Esophagus muscularis mucosa (tissue), 4 donors: ENCODE measurements around the gene SEC62. TPM values are rescaled to one million over a fixed set of nuclear protein-coding genes. Genes with fewer than 3 reads are reported as not detected.
"Not testable (repeated sequence)": the region's sequence is repeated elsewhere in the genome, so short reads cannot be mapped to it uniquely, and the experiment has no call there.

Experiments
- DNase-seq: peaks from one replicate; pipeline ENCODE4 v3.0.0-alpha.2; 2017; ENCODE audit errors: extremely low spot score
- H3K27ac ChIP-seq, 4 donors: fragments of 200-600 bp; sonication (generic); replicated peaks in 1 of 4; 1 replicate in 3 of 4; 2 replicates in 1 of 4; pipeline ENCODE4 v1.5.1; 2016 to 2019; ENCODE audit warnings: mild to moderate bottlenecking in 1 of 4
- H3K27me3 ChIP-seq, 4 donors: fragments of 200-600 bp; sonication (generic); one replicate each; pipeline versions ENCODE4 v1.5.1 to v1.6.0; 2016 to 2019
- H3K36me3 ChIP-seq, 4 donors: fragments of 200-600 bp; sonication (generic); one replicate each; pipeline ENCODE4 v1.5.1; 2016 to 2019
- H3K4me1 ChIP-seq, 4 donors: fragments of 200-600 bp; sonication (generic); one replicate each; pipeline ENCODE4 v1.5.1; 2016 to 2019
- H3K4me3 ChIP-seq, 4 donors: fragments of 200-600 bp; sonication (generic); 1 replicate in 2 of 4; 2 replicates in 2 of 4; pipeline ENCODE4 v1.5.1; 2016 to 2019; ENCODE audit warnings: mild to moderate bottlenecking in 4 of 4, moderate library complexity in 1 of 4
- H3K9me3 ChIP-seq, 4 donors: fragments of 200-600 bp; sonication (generic); 1 replicate in 3 of 4; 2 replicates in 1 of 4; pipeline ENCODE4 v1.5.1; 2016 to 2019
- EP300 ChIP-seq: sonication (generic); formaldehyde crosslinking; IDR thresholded peaks from one replicate; pipeline ENCODE4 v1.6.1; 2017; ENCODE audit warnings: antibody characterized with exemption
- POLR2A ChIP-seq: fragments of 450-650 bp; IDR thresholded peaks from one replicate; pipeline ENCODE4 v1.6.1; 2017; ENCODE audit warnings: antibody characterized with exemption, moderate library complexity, mild to moderate bottlenecking, low read depth
- POLR2AphosphoS5 ChIP-seq, 2 donors: sonication (generic); formaldehyde crosslinking; IDR thresholded peaks; one replicate each; pipeline ENCODE4 v1.6.1; 2017; ENCODE audit warnings: antibody characterized with exemption in 2 of 2
- WGBS: methylation state at CpG from one replicate; pipeline ENCODE4 v1.1.5; 2018; 5-methylcytosine and 5-hydroxymethylcytosine counted together
- intact Hi-C: fragments of 100-400 bp; cut with DNase I; formaldehyde crosslinking; loops from one replicate; pipeline ENCODE4 v1.15.1; 2023
- total RNA-seq, 4 donors: library from RNA; depleted of rRNA; stranded (reverse); fragments of >200 nt; gene quantifications; one replicate each; pipeline versions ENCODE4 v1.1.0 to v1.2.1, GENCODE V29; 2016
- TF ChIP-seq, protein P1 (sequence below), 3 experiments: fragments of 200-600 bp in 2 of 3; fragments of 450-650 bp in 1 of 3; sonication (generic) in 2 of 3; IDR thresholded peaks; one replicate each; pipeline ENCODE4 v1.5.1; 2017 to 2019; ENCODE audit warnings: antibody characterized with exemption in 3 of 3, mild to moderate bottlenecking in 2 of 3, moderate library complexity in 1 of 3

SEC62 gene
- total RNA-seq, 4 donors from 2014 or later = 65.6 to 71.8 (median 69.3) TPM

DNA sequence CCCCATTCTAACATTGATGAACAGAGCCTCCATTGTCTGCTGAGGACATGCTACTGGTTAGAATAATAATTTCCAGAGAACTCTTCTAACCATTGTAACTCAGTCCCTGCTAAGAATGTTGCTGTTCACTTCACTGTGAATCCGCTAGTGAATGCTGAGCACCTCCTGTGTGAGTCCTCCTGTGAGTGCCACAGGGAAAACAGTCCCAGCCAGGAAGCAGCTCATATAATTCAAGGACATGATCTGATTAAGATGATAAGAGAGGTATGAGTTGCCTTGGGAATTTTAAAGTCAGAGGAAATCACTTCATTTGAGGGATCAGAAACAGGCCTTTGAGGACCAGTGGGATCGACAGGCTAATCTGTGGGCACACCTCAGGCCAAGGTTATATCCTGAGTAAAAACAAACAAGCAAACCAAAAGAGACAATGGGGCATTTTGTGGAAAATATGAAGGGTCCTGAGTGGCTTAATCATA, 37.3 kb downstream of the SEC62 start:
- DNase-seq = no peak
- Histone ChIP-seq H3K27ac (no peak overlapping the region), H3K9me3 (no peaks in the 10 kb centered on the region), H3K4me3 (no peak overlapping the region), H3K27me3 (no peaks in the 10 kb centered on the region), H3K36me3 (no peaks in the 10 kb centered on the region), H3K4me1 (peaks cover 0 to 10% (median 0%) of the 10 kb centered on the region in 4 donors)
- 87% methylated on average over 2 of the region's 2 CpGs for WGBS
- intact Hi-C loops = no loop called here
- TF ChIP-seq POLR2AphosphoS5 (IDR thresholded peaks at IDR 0.05) (no peak), POLR2A (no peak)

DNA sequence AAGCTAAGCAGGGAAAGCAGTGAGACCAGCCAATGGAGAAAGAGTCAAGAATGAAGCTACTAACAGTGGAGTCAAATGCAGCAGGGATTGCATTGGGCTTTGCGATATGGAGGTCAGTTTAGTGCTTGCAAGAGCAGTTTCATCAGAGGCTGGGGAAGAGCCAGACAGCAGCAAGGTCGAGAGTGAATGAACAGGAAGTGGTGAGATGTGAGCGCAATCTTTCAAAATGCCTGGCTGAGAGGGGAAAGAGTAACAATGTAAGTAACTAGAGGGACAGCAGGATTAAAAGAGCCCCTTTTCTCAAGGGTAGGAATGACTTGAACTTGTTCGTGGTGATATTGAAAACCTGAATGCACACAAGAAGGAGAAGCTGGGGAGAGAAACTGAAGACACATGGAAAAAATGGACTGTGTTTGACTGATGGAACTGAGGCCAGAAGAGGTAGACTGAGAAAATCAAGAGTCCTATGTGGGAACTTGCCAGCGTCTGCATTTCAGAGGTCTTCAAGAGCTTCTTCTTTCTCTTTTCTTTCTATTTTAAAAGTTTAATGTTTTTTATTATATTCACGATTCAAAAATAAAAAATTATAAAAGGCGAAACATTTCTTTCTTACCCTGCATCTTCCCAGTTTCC, 40.5 kb downstream of the SEC62 start:
- Histone ChIP-seq H3K36me3 (no peaks in the 10 kb centered on the region), H3K4me1 (peaks cover 0 to 10% (median 0%) of the 10 kb centered on the region in 4 donors), H3K4me3 (no peak overlapping the region), H3K27me3 (peaks cover 0 to 5% (median 0%) of the 10 kb centered on the region in 4 donors), H3K9me3 (no peaks in the 10 kb centered on the region), H3K27ac (no peak overlapping the region)
- WGBS = 75% methylated on average over 7 of the region's 7 CpGs
- no peak for TF ChIP-seq EP300
- intact Hi-C loops = no loop called here
- DNase-seq = no peak

DNA sequence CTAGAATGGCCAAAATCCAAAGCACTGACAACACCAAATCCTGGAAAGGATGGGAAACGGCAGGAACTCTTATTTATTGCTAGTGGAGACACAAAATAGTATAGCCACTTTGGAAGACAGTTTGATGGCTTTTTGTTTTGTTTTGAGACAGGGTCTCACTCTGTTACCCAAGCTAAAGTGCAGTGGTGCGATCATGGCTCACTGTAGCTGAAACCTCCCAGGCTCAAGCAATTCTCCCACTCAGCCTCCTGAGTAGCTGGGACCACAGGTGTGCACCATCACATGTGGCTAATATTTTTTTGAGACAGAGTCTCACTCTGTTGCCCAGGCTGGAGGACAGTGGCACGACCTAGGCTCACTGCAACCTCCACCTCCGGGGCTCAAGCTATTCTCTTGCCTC, 43.9 kb downstream of the SEC62 start:
- intact Hi-C loops = no loop called here
- no peaks in the 10 kb centered on the region for H3K4me1 ChIP-seq
- H3K36me3 ChIP-seq = no peaks in the 10 kb centered on the region
- H3K4me3 ChIP-seq = no peak overlapping the region
- no peak for DNase-seq
- WGBS = 86% methylated on average over 4 of the region's 4 CpGs
- no peaks in the 10 kb centered on the region for H3K9me3 ChIP-seq
- H3K27me3 ChIP-seq = peaks cover 0 to 5% (median 0%) of the 10 kb centered on the region in 4 donors
- no peak overlapping the region for H3K27ac ChIP-seq
- TF ChIP-seq POLR2AphosphoS5 (IDR thresholded peaks at IDR 0.05) = no peak
- TF ChIP-seq, protein P1, sequence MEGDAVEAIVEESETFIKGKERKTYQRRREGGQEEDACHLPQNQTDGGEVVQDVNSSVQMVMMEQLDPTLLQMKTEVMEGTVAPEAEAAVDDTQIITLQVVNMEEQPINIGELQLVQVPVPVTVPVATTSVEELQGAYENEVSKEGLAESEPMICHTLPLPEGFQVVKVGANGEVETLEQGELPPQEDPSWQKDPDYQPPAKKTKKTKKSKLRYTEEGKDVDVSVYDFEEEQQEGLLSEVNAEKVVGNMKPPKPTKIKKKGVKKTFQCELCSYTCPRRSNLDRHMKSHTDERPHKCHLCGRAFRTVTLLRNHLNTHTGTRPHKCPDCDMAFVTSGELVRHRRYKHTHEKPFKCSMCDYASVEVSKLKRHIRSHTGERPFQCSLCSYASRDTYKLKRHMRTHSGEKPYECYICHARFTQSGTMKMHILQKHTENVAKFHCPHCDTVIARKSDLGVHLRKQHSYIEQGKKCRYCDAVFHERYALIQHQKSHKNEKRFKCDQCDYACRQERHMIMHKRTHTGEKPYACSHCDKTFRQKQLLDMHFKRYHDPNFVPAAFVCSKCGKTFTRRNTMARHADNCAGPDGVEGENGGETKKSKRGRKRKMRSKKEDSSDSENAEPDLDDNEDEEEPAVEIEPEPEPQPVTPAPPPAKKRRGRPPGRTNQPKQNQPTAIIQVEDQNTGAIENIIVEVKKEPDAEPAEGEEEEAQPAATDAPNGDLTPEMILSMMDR (IDR thresholded peaks at IDR 0.05) = no peak
- TF ChIP-seq EP300 = no peak
- TF ChIP-seq POLR2A = no peak

DNA sequence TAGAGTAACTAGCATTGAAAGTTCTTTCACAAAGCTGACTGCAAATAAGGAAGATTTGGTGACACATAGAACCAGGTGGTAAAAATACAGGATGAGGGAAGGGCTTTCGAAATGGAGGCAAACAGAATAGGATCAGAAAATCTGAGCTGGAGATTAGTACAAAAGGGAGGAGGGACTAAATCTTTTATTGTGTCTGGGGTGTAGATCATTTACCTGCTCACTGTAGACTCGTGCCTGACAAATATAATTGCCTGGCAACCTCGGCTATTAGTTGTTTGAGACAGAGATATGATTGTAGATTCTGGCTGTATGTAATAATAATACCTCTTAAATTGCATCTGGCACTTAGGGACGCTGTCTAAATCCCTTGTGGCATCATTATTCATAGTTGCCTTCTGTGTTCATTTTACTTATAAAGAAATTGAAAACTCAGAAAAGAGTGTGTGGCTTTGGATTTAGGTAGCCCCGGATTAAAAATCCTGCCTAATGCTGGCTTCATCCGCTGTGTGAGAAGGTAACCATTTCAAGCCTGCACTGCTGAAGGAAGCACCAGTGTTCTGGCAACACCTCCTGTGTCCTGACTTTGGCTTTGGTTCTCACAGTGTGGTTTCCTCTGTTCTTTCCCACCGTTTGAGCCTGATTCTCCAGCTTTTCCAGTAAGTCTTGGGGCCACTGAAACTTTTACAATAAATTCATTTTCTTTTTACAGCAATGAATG, 46.2 kb downstream of the SEC62 start:
- TF ChIP-seq EP300 (no peak), POLR2A (no peak), POLR2AphosphoS5 (IDR thresholded peaks at IDR 0.05) (no peak)
- TF ChIP-seq, protein P1 (IDR thresholded peaks at IDR 0.05) = no peak
- H3K27me3 ChIP-seq = peaks cover 0 to 5% (median 0%) of the 10 kb centered on the region in 4 donors
- DNase-seq = no peak
- no peaks in the 10 kb centered on the region for H3K36me3 ChIP-seq
- 68% methylated on average over 7 of the region's 7 CpGs for WGBS
- no peaks in the 10 kb centered on the region for H3K4me1 ChIP-seq
- H3K9me3 ChIP-seq = no peaks in the 10 kb centered on the region
- no peak overlapping the region for H3K4me3 ChIP-seq
- no peak overlapping the region for H3K27ac ChIP-seq
- intact Hi-C loops = no loop called here

DNA sequence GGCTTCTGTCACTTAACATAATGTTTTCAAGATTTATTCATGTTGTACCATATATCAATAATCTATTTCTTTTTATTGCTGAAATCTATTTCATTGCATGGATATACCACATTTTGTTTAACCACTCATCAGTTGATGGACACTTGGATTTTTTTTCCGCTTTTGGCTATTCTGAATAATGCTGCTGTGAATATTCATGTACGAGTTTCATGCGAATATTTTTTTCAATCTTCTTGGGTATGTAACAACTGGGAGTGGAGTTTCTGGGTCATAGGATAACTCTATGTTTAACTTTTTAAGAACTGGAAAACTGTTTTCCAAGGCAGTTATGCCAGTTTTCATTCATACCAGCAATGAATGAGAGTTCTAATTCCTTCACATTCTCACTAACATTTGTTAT, 49.5 kb downstream of the SEC62 start:
- H3K36me3 ChIP-seq = no peaks in the 10 kb centered on the region
- no peak overlapping the region for H3K27ac ChIP-seq
- WGBS = 94% methylated on average over 3 of the region's 3 CpGs
- peaks cover 0 to 2% (median 0%) of the 10 kb centered on the region in 4 donors for H3K27me3 ChIP-seq
- DNase-seq = no peak
- no peaks in the 10 kb centered on the region for H3K9me3 ChIP-seq
- no peak for TF ChIP-seq EP300
- TF ChIP-seq, protein P1 (IDR thresholded peaks at IDR 0.05) = no peak
- H3K4me3 ChIP-seq = no peak overlapping the region
- intact Hi-C loops = no loop called here
- no peaks in the 10 kb centered on the region for H3K4me1 ChIP-seq

DNA sequence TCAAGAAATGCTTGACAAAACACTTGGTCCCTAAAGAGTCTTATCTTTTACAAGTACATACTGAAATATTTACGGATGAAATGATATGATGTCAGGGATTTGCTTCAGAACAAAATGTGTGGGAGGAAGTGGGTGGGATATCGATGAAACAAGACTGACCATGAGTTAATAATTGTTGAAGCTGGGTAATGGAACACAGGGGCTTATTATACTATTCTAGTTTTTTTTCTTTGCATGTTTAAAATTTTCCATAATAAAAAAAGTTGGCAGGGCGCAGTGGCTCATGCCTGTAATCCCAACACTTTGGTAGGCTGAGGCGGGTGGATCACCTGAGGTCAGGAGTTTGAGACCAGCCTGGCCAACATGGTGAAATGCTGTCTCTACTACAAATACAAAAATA, 52.7 kb downstream of the SEC62 start:
- H3K27me3 ChIP-seq, H3K9me3 ChIP-seq, H3K27ac ChIP-seq, DNase-seq, H3K36me3 ChIP-seq, H3K4me3 ChIP-seq, intact Hi-C loops, H3K4me1 ChIP-seq: not testable (repeated sequence)
- WGBS = 84% methylated on average over 4 of the region's 4 CpGs
